ENCODE measurements around the gene TCTA. TPM values are rescaled to one million over a fixed set of nuclear protein-coding genes. Genes with fewer than 3 reads are reported as not detected.
"Not testable (repeated sequence)": the region's sequence is repeated elsewhere in the genome, so short reads cannot be mapped to it uniquely, and the experiment has no call there.

Gene TCTA, protein sequence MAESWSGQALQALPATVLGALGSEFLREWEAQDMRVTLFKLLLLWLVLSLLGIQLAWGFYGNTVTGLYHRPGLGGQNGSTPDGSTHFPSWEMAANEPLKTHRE
- polyA plus RNA-seq (2013, experiment 1 of 2; ENCODE audit: insufficient read length), result 25.2 TPM
- 21.1 TPM for polyA plus RNA-seq (2013, experiment 2 of 2; ENCODE audit: insufficient read length)

DNA sequence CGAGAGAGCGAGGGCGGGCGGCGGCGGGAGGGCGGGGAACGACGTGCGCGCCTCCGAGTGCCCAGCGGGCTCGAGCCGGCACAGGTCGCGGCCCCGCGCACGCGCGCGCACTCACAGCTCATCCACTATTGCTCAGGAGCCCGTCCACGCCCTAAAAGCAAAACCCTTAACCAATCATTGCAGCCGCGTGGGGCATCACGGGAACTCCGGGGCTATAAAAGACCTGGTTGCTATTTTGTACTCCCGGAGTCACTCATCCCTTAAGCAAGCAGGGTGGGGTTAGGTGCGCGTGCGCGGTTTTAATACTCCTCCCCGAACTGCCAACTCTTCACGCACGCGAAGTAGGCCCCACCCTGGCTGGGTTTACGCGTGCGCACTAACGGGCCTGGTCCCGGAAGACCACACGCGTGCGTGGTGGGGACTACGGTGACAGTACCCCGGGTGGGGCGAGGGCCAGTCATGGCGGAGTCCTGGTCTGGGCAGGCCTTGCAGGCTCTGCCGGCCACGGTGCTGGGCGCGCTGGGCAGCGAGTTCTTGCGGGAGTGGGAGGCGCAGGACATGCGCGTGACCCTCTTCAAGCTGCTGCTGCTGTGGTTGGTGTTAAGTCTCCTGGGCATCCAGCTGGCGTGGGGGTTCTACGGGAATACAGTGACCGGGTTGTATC, at the start of gene TCTA, which contains the start of gene RHOA:
Gene TCTA, plus strand, starts transcription at position 456 of the 664 bp plus-strand sequence. Its CDS starts 4 bp downstream, at position 460.
Gene RHOA, minus strand, starts transcription at position 9 of the 664 bp plus-strand sequence. CDS start 36,387 bp downstream, outside the sequence.
- DNase-seq, result peak; percentile 100

DNA sequence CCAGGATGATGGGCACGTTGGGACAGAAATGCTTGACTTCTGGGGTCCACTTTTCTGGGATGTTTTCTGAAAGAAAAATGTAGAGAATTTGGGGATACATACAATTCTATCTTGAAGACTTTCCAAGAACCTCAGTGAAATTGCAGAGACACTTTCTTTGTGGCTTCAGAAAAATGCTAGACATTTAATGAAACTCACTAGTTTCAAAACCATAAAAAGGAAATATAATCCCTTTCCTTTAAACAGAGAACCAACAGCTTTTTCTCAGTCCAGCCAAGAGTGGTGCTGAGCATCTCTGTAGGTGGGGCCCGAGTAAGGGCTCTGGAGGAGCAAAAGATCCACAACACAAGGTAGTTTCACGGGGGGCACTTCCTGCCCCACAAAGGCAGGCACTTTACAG, 49.7 kb upstream of the TCTA start:
- DNase-seq, result peak; percentile 40

DNA sequence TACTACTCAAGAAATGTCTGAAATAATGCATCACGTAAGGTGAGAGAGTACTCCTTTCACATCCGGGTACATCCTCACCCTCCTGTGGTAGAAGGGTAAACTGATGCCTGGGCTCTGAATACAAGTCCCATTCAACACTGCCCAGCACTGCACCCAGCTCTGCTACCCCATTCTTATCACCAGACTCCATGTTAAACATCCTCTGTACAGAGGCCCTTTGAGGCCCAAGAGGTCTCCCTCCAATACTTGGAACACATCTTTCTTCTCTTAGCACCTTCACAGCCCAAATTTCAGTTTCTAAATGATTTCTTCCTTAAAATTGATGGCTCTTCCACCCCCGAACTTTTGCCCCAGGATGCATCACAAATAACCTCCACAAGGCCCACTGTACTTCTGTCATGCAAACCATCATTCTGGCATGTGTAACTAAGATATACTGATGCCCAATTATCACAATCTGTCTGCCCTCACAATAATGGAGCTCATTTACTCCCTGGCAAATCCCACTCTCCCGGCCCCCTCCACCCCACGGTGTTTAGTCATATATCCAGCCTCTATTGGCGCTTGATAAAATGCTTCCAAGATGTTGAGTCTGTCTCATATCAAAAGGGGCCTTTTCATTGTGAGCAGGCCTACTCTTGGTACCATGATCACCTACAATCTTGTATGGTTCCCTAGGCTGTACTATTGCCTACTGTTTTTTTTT, 41.5 kb upstream of the TCTA start:
- no peak for DNase-seq

DNA sequence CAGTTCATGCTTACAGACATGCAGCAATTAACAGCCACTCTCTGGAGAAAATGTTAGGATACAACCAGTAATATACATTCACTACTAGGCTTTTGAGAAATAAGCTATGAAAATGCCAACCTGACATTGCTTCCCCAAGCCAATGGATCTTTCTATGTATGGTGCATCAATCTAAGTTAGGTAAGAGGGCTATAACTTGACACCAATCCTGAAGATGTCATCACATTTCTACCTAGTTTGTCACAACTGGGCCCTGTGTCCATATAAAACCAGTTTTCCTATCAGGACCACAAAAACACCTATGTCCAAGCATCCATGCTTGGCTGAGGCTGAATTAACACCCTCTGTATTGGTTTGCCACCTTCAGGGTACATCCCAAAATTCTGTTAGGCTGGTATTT, 40.3 kb upstream of the TCTA start:
- DNase-seq, result no peak

DNA sequence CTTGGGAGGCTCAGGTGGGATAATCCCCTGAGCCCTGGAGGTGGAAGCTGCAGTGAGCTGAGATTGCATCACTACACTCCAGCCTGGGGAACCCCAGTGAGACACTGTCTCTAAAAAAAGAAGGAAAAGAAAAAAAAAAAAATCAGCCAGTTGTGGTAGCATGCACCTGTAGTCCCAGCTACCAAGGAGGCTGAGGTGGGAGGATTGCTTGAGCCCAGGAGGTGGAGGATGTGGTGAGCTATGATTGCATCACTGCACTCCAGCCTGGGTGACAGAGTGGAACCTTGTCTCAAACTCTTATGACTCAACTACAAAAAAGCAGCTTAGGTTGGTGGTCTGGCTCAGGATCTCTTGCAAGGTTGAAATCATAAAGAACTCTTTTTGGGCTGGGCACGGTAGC, 34.7 kb upstream of the TCTA start:
- DNase-seq, result peak; percentile 73

DNA sequence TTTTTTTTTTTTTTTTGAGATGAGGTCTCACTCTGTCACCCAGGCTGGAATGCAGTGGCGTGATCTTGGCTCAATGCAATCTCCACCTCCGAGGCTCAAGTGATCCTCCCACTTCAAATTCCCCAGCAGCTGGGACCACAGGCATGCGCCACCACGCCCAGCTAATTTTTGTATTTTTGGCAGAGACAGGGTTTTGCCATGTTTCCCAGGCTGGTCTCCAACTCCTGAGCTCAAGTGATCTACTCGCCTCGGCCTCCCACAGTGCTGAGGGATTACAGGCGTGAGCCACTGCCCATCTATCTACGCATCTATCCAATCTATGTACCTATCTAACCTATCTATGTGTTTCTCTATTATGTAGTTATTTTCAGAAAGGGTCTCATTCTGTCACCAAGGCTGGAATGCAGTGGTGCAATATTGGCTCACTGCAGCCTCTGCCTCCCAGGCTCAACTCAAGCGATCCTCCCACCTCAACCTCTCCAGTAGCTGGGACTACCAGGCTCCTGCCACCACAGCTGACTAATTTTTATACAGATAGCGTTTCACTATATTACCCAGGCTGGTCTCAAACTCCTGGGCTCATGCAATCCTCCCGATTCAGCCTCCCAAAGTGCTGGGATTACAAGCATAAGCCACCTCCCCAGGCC, 33.9 kb upstream of the TCTA start:
- peak; percentile 95 for DNase-seq

DNA sequence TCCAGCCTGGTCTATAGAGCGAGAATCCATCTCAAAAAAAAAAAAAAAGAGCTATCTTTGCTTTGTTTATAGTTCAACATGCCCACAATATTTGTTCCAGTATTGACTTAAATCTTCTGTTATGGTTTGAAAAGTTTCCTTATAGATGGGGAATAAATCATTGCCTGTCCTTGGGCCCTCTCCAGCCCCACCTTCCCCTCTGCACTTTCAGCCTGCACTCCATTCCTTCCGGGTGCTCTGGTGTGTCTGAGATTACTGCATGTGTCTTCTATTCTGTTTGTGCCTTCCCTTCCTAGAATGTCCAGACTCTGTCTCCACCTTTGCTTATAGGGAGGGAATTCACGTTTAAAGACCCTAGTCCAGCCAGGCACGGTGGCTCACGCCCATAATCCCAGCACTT, 28.8 kb upstream of the TCTA start:
- no peak for DNase-seq

DNA sequence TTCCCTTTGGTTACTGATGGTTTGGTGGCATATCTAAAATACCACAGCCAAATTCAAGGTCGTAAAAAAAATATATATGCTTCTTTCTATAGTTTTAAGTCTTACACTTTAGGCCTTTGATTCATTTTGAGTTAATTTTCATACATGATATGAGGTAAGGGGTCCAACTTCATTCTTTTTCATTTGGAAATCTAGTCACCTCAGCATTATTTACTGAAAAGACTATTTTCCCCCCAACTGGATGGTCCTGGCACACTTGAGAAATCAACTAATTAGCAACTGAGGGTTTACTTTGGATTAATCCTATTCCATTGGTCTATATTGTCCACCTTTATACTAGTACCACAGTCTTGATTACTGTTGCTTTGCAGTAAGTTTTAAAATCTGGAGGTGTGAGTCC, 26.6 kb upstream of the TCTA start:
- DNase-seq, result no peak

DNA sequence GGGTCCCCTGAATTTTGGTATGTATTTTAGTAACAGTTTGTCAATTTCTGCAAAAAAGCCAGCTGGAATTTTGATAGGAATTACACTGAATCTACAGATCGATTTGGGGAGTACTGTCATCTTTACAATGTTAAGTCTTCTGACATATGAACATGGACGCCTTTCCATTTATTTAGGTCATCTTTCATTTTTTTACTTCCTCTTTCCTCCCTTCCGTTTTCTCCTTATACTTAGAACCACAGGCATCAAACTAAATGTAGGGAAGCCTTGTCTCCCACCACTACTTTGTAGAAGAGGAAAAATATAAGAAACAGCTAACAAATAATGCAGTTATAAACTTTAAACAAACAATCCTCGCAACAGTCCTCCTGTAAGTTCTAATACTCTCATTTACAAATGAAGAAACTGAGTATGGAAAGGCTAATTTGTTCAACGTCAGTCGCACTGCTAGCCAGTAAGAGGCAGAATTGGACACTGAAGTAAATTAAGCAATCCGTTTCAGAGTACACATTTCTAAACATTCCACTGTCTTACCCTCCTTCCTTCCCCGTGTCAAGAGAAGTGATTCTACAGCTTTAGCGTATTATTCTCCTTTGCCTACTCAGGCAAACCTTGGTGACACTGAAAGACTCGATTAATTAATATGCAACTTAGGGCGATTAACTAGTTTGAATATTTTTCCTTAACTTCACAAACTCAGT, 26.0 kb upstream of the TCTA start:
- no peak for DNase-seq

DNA sequence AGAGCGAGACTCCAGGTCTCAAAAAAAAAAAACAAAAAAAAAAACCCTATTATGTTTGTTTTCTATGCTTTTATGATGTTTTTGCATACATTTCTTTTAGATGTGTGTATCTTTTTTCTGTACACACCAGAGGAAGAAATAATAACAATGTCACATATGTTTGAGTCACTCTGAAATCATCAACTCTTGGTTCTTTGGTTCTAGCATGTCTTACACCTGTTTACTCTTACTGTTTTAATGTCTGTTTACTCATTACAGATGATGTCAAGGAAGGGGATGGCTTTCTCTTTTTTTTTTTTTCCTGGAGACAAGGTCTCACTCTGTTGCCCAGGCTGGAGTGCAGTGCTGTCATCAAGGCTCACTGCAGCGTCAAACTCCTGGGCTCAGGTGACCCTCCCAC, 24.5 kb upstream of the TCTA start:
- no peak for DNase-seq

DNA sequence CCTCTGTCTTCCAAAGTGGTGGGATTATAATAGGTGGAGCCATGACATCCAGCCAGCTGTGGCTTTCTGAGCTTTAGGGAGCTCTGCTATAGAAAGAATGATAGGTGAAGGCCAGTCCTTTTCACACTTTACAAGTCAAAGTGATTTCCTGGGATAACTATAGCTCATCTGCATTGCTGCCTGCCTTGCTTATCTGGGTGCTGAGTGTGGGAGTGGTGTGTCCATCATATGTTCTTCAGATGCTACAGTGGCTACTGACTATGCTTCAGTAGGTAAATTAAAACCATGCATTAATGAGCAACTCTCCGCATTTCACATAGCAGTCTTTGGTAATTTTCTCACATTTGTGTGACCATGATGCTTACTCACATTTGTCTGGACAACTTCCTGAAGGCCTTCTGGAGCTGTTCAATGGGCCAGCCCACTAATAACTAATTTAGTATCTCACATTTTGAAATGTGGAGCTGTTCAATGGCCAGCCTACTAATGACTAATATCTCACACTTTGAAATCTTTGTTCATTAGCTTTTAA, 23.9 kb upstream of the TCTA start:
- DNase-seq, result no peak

DNA sequence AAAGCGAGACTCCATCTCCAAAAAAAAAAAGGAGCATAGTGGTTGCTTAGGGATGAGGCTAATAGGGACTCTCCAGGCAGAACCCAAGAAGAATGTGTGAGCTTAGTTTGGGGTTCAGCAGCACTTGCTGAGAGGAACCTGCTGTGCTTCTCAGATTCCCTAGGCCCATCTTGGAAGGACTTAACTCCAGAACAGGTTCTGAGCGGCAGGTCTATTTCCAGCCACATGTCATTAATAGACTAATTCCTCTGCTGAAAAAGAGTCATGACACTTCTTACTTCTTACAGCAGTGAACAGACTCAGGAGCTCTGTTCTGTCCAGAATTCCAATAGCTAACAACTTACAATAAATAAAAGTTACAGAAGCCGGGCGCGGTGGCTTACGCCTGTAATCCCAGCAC, 22.9 kb upstream of the TCTA start:
- DNase-seq, result no peak

DNA sequence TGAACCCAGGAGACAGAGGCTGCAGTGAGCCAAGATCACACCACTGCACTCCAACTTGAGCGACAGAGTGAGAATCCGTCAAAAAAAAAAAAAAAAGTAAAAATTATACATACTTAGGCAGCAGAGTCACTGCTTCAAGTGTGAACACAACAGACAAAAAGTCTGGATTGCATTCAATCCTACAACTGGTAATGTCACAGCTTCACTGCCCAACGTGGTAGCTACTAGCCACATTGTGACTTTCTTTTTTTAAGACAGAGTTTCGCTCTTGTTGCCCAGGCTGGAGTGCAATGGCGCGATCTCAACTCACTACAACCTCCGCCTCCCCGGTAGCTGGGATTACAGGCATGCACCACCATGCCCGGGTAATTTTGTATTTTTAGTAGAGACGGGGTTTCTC, 20.9 kb upstream of the TCTA start:
- not testable (repeated sequence) for DNase-seq

DNA sequence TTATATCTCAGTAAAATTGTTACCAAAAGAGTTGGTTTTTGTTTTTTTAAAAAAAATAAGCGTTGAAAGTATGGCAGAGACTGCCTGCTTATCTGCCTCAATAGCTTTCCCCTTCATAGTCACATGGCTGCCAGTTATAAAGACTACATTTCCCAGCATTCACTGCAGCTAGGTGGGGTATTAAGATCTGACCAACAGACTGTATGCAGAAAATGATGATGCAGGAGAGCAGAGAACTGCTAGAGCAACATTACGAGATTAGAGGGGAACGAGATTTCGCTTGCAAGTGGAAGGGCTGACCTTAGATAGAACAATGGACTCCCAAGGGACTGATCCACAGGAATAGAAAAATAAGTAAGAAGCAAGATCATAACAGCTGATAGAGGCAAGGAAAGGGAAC, 14.8 kb upstream of the TCTA start:
- peak; percentile 42 for DNase-seq

DNA sequence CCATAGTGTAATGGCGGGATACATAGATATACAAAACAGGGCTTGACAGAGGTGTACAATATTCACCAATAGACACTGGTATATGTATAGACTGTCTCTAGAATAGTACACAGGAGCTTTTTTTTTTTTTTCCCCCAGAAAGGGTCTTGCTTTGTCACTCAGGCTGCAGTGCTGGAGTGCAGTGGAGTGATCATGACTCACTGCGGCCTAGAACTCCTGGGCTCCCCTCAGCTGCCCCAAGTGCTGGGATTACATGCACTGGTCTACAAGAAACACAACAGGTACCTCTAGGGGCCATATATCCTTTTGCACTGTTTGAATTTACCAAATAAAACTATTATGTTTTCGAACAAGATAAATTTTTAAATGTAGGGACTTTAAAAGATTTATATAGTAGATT, 12.8 kb upstream of the TCTA start:
- DNase-seq, result peak; percentile 38

DNA sequence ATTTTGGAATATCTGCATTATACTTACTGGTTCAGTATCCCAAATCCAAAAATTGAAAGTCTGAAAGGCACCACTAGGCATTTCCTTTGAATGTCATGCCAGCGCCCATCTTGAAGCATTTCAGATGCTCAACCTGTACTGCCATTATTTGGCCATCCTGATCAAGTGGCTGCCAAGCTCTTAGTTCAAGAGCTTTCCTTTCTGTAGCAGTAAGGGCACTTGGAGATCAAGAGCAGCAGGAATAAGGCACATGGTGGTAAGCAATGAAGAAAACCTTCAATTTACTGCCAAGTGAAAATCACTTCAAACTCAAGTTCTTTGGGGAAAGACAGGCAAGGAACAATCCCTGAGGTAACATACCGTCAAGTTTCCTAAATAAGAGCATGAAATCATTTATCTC, 10.5 kb upstream of the TCTA start:
- DNase-seq, result no peak

DNA sequence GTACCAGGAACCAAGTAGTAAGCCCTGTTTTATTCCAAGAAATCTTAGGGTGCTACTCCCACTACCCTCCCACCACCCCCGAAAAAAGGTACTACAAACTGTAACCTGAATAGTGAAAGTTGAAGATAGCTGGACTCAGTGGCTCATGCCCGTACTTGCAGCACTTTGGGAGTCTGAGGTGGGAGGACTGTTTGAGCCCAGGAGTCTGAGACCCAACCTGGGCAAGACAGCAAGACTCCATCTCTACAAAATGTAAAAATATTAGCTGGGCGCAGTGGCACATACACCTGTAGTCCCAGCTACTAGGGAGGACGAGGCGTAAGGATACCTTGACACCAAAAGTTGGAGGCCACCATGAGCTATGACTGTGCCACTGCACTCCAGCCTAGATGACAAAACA, 8.3 kb upstream of the TCTA start:
- DNase-seq, result no peak

DNA sequence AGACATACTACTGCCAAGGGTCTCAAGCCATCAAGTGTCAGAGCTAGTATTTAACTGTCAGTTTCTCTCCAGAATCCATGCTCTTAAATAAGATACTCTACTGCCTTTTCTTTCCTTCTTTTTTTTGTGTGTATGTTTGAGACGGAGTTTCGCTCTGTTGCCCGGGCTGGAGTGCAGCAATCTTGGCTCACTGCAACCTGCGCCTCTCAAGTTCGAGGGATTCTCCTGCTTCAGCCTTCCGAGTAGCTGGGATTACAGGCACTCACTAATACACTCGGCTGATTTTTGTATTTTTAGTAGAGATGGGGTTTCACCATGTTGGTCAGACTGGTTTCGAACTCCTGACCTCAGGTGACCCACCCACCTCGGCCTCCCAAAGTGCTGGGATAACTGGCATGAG, 6.7 kb upstream of the TCTA start:
- not testable (repeated sequence) for DNase-seq

DNA sequence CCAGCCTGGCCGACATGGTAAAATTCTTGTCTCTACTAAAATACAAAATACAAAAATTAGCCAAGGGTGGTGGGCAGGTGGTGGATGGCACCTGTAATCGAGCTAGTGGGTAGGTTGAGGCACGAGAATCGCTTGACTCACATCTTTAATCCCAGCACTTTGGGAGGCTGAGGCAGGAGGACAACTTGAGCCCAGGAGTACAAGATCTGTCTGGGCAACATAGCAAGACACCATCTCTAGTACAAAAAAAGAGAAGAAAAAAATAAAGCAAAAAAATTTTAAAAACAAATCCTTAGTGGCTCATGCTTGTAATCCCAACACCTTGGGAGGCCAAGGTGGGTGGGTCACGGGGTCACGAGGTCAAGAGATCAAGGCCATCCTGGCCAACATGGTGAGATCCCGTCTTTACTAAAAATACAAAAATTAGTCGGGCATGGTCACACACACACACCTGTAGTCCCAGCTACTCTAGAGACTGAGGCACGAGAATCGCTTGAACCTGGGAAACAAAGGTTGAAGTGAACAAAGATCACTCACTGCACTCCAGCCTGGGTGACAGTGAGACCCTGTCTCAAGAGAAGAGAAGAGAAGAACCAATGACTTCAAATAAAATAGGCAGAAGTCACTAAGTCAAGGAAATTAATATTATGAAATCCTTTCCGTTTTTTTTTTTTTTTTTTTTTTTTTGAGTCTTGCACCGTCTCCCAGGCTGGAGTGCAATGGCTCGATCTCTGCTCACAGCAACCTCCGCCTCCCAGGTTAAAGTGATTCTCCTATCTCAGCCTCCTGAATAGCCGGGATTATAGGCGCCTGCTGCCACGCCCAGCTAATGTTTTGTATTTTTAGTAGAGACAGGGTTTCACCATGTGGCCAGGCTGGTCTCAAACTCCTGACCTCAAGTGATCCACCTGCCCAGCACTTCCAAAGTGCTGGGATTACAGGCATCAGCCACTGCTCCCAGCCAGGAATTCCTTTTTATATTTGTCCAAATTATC, 5.4 kb upstream of the TCTA start:
- DNase-seq, result no peak

DNA sequence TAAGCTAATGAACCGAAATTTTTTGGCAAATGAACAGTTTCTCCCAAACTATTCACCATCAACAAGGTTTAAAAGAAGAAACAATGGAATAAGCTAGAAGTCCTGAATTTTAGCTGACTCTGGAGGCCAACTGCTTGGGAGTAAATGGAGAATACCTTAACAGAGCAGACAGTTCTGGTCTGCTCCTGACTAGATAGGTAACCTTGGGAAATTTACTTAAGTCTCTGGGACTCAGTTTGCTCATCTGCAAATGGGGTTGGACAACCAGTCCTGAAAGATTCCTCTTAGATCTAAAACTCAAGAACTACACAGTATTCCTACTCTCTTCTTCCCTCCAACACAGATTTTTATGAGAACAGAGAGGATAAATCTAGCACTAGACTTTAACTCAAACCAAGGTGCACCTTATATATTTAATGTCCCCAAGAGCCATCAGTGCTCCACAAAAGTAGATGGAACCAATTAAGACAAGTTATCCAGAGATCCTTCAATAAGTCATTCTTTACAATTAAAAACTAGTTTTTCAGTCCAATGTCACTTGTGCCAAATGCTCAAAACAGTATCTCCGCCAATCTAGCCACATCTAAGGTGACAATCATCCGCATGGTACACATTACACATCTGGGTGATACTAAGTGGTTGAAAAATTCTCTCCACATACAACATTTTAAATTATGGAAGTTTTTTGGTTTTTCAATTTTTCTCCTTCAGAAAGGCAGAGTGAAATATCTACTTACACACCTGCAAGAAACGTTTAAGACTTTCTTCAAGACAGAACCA, 2.0 kb upstream of the TCTA start:
- no peak for DNase-seq

All from fibroblast of skin of back (primary cell).